SKM-1 (cell line): Measurements from ENCODE around the gene TCP11X1.
"Not testable (repeated sequence)": the region's sequence is repeated elsewhere in the genome, so short reads cannot be mapped to it uniquely, and the experiment has no call there.

Source experiments
- DNase-seq: peaks from one replicate; lab custom pipeline; 2025; ENCODE audit not compliant: unreplicated experiment; lab: John Stamatoyannopoulos, UW

TCP11X1 gene

GRCh38 chrX:102214986-102215385 is at the start of gene TCP11X1:
TCP11X1 (plus strand) TSS chrX:102215301.
- DNase-seq, result not testable (repeated sequence)

- no peak for DNase-seq
These were observed 29.0 kb upstream of the TCP11X1 start for GRCh38 chrX:102185967-102186720.

- not testable (repeated sequence) for DNase-seq
These were observed 7.2 kb upstream of the TCP11X1 start for GRCh38 chrX:102207940-102208339.

GRCh38 chrX:102216497-102216896 is 1.4 kb downstream of the TCP11X1 start:
- DNase-seq, result not testable (repeated sequence)

- not testable (repeated sequence) for DNase-seq
These were observed 20.6 kb downstream of the TCP11X1 start for GRCh38 chrX:102235678-102236077.

GRCh38 chrX:102240265-102240664 is 25.2 kb downstream of the TCP11X1 start:
- DNase-seq, result not testable (repeated sequence)

GRCh38 chrX:102246893-102247292 is 31.8 kb downstream of the TCP11X1 start, which contains the start of gene NXF2:
NXF2 (plus strand) TSS chrX:102247167; CDS start chrX:102307079, 59,912 bp downstream.
- not testable (repeated sequence) for DNase-seq

GRCh38 chrX:102272231-102272630 is 57.1 kb downstream of the TCP11X1 start:
- not testable (repeated sequence) for DNase-seq
